ENCODE measurements around the gene AMPD3. TPM values are rescaled to one million over a fixed set of nuclear protein-coding genes. Genes with fewer than 3 reads are reported as not detected.

The AMPD3 gene
- total RNA-seq, 1 donor from 2014 or later = 3.7 TPM

DNA sequence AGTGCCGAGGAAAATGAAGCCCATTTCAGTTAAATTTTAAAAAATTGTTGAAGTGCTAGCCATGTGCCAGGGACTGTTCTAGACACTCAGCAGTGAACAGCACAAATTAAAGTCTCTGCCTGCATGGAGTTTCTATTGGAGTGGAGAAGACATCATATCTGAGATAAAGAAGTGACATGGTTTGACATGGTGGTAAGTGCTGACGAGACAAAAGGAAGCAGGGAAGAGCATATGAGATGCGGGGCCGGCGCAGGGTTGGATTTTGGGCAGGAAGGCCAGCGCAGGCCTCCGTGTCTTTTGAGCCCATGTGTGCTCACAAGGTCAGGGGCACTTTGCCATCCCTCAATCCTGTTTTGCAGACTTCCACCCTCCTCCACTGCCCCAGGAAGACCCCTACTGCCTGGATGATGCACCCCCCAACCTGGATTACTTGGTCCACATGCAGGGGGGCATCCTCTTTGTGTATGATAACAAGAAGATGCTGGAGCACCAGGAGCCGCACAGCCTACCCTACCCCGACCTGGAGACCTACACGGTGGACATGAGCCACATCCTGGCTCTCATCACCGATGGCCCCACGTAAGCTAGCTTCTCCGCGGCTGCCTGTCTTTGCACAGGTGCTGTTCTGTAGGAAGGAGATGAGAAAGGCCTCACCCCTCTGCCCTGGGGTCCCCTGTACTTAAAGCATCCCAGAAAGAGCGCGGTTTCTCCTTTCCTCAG lies 29.6 kb downstream of the AMPD3 start:
- ATAC-seq (no peak), DNase-seq (no peak)
- intact Hi-C loops (cut with micrococcal nuclease) = no loop called here

DNA sequence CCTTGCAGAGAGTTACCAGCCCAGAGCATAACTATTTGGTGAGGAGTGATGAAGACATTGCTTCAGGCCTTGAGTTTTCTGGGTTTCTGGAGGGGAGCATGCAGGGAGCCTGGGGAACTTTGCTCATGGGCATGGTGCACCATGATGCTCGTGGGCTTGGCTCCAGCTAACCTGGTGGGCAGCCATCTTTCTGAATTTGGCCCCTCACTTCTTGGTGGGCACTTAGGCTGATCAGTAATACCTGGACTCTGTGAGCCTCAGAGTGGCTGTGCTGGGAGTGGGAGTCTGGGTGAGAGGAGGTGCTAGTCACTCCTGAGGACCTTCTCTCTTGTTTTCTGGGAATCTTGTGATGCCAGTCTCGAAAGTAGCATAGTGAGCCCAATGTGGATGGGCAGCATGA lies 30.6 kb downstream of the AMPD3 start:
- DNase-seq = no peak
- intact Hi-C loops (cut with micrococcal nuclease) = no loop called here
- no peak for ATAC-seq

- no peak for ATAC-seq
- intact Hi-C loops (cut with micrococcal nuclease) = no loop called here
- DNase-seq = no peak
These were observed 31.2 kb downstream of the AMPD3 start for GRCh38 chr11:10486161-10486840.

GRCh38 chr11:10487002-10487647 lies 32.1 kb downstream of the AMPD3 start:
- intact Hi-C loops (cut with micrococcal nuclease) = no loop called here
- ATAC-seq (no peak), DNase-seq (no peak)

- ATAC-seq (no peak), DNase-seq (no peak)
- intact Hi-C loops (cut with micrococcal nuclease) = no loop called here
These were observed 33.3 kb downstream of the AMPD3 start for GRCh38 chr11:10488121-10488933.

DNA sequence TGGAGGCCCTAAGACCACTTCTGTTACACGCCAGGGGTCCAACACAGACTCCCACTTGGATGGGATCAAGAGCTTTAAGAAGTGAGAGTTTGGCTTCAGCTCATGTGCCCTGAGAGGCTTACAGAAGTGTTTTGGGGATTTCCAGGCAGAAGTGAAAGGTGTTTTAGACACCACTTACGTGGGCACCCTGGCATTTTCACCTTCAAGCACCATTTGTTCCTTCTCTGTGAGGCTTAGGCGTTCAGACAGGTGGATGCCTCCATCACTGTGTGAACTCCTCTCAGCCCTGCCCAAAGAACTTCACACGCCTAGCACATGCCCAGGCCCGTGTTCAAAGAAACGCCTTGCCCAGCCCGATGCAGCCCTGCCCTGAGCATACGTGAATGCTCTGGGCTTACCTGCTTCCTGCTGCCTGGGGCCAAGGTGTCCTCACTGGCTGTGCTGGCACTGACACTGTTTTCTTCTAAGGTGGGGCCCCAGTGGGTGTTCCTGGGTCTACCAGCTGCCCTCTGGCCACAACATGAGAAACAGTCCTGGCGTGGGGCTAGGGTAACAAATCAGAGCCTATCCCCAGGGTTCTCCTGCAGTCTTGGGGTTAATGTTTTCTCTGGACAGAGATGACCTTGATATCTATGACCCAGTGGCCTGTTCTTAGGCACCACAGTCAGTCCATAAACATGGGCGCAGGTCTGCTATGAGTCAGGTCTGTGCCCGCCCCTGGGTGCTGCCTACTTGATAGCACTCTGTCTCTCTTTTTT lies 34.0 kb downstream of the AMPD3 start:
- ATAC-seq (no peak), DNase-seq (no peak)
- intact Hi-C loops (cut with micrococcal nuclease) = no loop called here

DNA sequence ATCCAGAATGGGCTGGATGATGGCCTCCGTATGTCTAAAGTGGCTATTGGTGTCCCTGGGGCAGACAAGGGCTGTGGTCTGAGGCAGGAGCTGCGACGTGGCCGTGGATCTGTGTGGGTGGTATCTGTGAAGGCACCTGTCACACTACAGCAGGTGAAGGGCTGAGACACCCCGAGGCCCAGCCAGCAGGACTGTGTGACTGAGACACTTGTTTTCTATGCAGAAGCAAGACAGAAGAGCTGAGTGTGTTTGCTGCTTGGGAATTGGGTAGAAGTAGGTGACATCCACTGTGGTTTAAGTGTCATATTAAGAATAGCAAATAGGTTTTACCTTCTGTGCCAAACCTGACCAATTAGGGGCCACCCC lies 35.0 kb downstream of the AMPD3 start:
- intact Hi-C loops (cut with micrococcal nuclease) = no loop called here
- no peak for ATAC-seq
- no peak for DNase-seq

DNA sequence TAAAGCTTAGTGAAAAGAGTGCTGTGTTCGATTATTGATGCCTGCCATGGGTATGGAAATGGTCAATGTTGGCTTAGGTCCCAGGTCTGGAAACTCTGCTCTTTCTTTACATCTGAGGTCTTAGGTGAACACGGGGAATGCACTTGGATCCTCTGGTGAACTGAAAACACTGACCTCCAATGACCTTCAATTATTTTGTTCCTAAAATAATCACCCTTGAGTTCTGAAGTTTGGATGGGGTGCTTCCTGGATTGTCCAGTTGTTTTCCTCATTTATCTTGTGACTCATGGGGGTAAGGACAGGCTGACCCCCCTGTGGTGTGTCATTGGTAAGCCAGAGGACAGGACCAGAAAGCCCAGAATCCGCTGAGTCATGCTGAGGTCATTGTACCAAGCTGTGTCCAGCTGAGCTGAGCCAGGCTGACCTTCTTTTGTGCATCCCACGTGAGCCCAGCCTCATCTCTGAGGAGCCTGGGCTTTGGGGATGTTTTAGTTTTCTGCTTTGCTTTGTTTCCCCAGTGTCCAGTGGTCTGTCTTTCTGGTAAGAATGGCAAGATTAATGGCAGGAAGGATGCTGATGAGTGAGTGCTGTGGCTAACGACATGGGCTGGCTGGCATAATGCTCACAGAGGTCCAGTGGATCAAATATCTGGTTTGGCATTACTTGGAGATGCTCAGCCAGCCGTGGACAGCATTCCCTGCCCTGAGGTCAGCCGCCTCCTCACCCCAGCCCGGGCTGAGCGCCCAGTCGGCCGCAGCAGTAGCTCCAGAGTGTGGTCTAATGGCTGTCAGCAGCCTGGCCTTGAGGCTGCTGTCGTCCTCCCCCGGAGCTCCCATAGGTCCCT lies 35.6 kb downstream of the AMPD3 start:
- ATAC-seq (peak; percentile 91), DNase-seq (peak; percentile 66)
- intact Hi-C loops (cut with micrococcal nuclease) = no loop called here

DNA sequence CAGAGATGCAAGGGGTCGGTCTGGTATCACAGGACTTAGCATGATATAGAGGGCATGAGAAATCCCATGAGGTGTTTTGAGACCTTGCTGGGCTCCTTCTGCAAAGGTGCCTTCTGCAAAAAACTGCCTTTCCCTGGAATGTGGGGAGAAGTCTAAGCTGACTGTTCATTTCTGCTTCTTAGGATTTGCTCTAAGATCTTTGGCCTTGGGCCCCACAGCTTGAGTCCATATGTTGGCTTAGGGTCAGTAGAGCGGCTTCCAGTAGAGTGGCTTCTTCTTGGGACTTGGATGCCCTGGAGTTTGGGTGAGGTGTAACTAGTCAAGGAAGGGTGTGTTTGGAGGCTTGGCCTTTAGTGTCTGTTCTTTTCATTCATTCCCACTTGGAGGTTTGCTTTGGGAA lies 37.0 kb downstream of the AMPD3 start:
- intact Hi-C loops (cut with micrococcal nuclease) = no loop called here
- ATAC-seq = no peak
- DNase-seq = no peak

GRCh38 chr11:10493041-10493663 lies 38.1 kb downstream of the AMPD3 start:
- DNase-seq (no peak), ATAC-seq (no peak)
- intact Hi-C loops (cut with micrococcal nuclease) = no loop called here

DNA sequence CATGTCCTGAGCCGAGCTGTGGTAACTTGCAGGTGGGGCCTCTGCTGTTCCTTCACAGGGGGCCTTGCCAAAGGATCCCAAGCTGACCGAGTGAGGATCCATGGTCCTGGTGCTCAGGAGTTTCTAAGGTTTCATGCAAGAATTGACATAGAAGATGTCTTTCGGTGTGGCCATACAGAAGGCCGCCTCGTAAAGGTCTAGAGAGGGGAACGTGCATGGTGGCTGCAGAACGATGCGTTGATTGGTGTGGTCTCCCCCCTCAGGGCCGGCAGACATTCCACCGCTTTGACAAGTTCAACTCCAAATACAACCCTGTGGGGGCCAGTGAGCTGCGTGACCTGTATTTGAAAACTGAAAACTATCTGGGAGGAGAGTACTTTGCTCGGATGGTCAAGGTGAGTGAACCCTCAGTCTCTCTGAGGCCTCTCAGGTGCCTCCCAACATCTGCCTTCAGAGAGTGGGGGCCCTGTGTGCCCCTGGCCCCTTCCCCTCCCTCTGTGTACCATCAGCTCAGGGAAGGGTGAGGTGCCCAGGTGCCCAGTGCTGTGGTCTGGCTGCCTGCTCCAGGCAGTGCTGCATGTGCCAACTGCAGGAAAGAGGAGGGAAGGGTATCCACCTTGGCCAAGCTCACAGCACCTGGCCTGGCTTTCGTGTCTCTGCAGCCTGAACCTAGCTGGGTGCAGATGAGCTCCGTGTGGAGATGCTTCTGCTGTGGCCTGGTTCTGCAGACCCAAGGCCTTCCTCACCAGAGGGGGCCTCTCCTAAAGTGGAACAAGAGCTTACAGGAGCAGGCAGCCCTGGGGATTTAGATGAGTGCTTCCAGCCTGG lies 39.8 kb downstream of the AMPD3 start:
- intact Hi-C loops (cut with micrococcal nuclease) = no loop called here
- ATAC-seq (no peak), DNase-seq (no peak)

DNA sequence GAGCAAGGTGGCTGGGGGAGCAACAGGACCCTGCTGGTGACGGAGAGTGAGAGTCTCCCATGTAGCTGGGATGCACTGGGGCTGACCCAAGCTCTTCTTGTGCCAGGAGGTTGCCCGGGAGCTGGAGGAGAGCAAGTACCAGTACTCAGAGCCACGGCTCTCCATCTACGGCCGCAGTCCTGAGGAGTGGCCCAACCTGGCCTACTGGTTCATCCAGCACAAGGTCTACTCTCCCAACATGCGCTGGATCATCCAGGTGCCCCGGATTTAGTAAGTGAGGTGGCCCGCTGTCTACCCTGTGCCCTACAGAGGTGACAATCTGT lies 40.4 kb downstream of the AMPD3 start:
- ATAC-seq = no peak
- no peak for DNase-seq
- intact Hi-C loops (cut with micrococcal nuclease) = no loop called here

DNA sequence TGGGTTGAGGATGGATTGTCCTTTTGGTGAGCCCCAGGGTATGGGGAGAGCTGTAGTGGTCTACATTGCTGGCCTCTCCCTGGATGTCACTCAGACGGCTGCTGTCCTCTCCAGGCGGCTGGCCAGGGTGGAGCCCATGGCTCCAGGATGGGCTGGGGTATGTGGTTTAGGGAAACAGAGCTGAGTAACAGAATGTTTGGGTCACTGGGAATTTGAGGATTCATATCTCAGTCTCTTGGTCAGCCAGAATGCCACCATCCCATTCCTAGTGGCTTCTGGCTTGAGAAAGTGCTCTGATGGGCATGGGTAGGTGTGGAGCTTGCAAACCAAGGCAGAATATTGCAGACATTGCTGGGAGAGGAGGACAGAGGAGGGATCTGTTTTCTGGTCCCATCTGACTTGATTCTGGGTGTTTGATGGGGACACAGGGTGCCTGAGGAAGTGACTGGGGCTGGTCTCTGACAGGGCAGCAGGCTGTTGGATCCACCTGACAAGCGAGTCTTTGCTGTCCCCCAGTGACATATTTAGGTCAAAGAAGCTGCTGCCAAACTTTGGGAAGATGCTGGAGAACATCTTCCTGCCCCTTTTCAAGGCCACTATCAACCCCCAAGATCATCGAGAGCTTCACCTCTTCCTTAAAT lies 41.4 kb downstream of the AMPD3 start:
- DNase-seq (no peak), ATAC-seq (no peak)
- intact Hi-C loops (cut with micrococcal nuclease) = no loop called here

DNA sequence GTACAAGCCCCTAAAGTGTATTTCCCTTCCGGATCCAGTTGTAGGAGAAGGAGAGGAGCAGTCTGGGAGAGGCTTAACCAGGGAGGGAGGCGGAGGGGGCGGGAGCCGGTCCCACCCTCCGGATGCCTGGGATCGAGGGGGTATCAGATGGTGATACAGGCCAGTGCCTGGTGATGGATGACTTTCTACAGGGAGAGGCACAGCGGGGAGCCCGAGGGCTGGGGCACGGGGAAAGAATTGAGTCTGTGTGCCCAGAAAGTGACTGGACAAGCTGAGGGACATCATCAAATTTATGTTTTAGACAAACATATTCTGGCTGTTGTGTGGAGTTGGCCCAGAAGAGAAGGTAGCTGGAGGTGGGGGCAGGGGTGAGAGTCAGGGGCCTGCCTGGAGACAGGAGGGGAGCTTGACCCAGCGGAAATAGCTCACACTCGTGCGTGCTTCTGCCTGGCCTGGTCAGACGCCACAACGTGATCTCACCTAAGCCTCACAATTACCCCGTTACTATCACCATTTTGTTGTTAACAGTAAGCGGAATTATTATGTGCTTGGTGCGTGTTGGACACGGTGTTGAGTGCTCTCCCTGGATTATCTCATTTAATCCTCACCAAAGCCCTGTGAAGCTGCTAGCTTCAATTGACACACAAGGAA lies 42.4 kb downstream of the AMPD3 start:
- DNase-seq (no peak), ATAC-seq (no peak)
- intact Hi-C loops (cut with micrococcal nuclease) = no loop called here

- DNase-seq (no peak), ATAC-seq (no peak)
- intact Hi-C loops (cut with micrococcal nuclease) = no loop called here
These were observed 42.9 kb downstream of the AMPD3 start for GRCh38 chr11:10498022-10498400.
